ENCODE data around the gene ATL2.
A peak's percentile ranks its signal among the peaks of the same experiment; 100 is the strongest.
"Not testable (repeated sequence)": the region's sequence is repeated elsewhere in the genome, so short reads cannot be mapped to it uniquely, and the experiment has no call there.

ATL2 gene

GRCh38 chr2:38377050-38377828, at the start of gene ATL2:
Gene ATL2 (minus strand): TSS chr2:38377273. CDS start chr2:38377260, 13 bp downstream.
- peak; percentile 90 to 91 for DNase-seq

DNA sequence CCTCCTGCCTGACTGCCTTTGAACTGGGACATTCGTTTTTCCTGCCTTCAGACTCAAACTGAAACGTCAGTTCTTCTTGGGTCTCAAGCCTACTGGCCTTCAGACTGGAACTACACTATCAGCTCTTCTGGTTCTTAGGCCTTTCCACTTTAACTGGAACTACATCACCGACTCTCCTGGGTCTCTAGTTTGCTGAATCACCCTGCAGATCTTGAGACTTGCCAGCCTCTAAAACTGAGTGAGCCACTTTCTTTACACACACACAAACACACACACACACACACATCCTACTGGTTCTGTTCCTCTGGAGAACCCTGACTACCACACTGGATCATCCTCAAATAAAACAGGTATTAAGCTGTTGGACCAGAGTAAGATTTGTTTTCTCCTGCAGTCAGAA, 46.7 kb upstream of the ATL2 start:
- no peak for DNase-seq

DNA sequence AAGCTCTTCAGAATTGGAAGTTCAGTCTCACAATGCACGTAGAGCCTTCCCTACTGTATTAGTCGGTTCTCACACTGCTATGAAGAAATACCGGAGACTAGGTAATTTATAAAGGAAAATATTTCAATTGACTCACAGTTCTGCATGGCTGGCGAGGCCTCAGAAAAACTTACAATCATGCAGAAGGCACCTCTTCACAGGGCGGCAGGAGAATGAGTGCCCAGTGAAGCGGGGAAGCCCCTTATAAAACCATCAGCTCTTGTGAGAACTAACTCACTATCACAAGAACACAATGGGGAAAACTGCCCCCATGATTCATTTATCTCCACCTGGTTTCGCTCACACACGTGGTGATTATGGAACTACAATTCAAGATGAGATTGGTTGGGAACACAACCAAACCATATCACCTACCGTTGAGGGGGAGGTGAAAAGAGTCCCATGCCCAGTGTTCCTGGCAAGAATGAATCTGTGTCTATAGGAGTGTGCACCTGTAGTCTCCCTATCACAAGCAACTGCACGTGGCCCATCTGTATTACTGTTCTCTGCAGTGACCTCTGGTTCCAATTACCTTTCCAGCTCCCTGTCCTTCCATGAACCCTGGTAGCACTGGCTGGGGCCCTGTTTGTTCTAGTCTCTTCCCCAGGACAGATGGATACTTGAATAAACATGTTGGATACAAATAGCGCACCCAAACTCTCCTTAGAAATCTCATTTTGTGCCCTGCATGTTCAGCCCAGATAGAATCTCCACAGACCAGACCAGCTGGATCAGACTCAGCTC, 44.4 kb upstream of the ATL2 start:
- DNase-seq = no peak

- no peak for DNase-seq
Measured at GRCh38 chr2:38419499-38419898, 42.4 kb upstream of the ATL2 start.

GRCh38 chr2:38418735-38419134, 41.7 kb upstream of the ATL2 start:
- DNase-seq = no peak

GRCh38 chr2:38417745-38418689, 40.9 kb upstream of the ATL2 start:
- DNase-seq = no peak

- no peak for DNase-seq
Measured at GRCh38 chr2:38416296-38417036, 39.4 kb upstream of the ATL2 start.

DNA sequence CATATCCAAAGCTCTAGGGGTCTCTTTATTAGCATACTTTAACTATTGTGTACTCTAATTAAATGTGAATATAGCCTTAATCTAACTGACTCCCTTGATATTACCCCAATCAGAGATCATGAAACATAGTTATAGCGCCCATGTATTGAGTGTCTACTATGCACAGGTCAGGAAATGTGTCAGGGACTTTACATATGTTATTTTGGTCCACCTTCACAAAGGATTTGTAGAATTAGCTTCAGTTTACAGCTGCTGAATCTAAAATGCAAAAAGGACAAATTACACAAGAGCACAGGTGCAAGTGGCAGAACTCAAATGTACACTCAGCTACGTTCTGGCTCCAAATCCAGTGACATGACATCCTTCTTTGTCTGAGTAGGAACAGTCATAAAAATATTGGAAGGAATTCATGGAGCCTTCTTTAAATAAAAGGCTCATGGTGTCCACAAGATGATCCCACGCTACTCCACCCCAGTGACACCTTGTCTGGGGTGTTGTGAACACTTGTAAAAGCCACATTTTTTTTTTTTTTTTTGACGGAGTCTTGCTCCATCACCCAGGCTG, 38.7 kb upstream of the ATL2 start:
- no peak for DNase-seq

DNA sequence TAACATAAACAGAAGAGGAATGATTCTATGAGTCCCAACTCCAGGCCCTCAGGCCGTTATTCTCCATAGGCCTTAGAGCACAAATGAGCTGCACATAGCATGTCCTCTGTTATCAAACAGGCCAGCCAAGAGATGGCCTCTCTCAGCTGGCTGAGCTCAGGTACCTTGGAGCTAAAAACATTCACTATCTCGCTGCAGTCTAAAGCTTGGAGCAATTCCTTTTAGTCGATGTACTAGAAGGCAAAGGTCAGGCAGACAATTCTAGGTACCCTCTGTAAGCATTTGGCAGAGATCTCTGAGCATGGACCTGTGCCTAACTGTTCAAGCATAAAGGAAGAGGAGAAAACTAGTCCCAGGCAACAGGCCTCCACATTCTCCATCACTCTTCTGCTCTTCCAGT, 38.0 kb upstream of the ATL2 start:
- no peak for DNase-seq

DNA sequence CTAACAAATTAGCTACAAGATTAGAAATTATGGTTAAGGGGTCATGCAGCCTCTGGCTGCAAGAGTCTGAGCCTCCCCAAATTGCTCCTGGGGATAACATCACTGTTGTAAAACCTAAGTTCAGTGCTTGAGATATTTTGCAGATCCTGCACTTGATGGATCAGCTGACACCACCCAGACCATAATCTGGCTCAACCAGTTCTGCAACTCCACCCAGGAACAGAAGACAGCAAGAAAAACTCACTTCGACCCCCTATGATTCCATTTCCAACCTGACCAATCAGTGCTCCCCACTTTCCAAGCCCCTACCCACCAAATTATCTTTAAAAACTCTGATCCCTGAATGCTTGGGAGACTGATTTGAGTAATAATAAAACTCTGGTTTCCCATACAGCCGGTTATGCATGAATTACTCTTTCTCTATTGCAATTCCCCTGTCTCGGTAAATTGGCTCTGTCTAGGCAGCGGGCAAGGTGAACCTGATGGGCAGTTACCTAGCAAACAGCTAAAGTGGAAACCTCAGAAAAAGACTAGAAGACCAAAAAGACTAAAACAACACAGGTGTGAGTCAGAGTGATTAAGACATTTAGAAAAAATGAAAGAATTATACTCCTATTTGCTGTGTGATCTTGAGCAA, 35.3 kb upstream of the ATL2 start:
- DNase-seq = not testable (repeated sequence)

DNA sequence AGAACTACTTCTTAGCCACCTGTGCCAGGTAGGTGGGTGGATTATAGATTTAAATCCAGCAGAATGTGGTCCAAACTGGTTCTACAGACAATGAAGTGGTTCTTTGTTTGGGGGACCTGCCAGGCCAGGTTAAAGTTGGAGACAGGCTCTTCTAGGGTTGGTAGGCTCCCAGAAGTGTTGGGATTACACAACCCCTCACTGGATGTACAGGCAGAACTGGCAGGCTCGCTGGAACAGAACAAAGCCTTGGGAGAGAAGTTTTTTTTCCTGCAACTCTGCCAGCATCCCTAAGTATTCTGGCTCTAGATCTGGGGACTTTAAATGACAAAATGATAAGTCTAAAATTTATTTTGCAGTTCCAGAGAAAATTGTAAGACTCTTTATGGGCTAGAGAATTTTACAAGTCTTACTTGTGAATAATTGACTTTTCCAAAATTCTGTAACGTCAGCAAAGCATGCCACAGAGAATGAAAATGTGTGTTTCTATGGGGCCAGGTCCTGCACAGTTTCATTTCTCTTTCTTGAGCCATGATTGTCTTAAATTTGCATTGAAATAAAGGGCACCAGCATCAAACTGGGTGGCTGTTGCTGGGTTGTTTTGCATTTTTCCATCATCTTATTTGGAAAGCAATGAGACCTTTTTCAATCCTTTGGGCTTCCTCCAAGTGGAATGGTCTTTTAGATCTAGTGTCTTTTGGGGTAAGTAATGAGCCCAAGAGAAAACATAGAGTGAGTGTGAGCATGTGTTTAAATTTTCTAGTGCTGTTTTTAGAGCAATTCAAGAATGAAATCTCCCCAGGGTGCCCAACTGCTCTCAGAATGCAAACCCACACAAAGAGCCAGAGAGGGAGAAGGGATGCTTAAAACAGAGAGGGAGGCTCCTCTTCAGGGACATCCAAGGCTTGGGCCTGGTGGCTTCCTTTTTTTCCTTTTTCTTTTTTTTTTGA, 32.4 kb upstream of the ATL2 start:
- DNase-seq = no peak

- no peak for DNase-seq
Measured at GRCh38 chr2:38407111-38407682, 30.1 kb upstream of the ATL2 start.

DNA sequence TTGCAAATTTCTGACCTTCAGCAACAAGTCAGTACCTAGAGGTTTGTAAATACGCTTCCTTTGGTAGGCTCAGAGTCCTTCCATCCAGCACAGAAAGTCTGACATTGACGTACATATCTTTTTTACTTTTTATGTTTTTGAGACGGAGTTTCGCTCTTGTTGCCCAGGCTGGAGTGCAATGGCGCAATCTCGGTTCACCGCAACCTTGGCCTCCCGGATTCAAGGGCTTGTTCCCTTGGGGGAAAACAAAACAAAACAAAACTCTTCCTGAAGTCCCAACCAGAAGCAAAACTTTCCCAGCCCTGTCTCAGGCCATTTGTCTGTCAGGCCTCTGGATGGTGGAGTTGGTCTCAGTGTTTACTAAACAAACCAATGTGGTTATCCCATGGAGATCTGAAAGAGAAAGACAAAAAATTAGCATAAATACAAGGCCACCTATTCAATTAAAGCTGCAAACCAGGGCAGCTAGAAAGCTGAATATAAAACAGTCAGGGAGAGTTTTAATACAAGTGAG, 29.6 kb upstream of the ATL2 start:
- no peak for DNase-seq

DNA sequence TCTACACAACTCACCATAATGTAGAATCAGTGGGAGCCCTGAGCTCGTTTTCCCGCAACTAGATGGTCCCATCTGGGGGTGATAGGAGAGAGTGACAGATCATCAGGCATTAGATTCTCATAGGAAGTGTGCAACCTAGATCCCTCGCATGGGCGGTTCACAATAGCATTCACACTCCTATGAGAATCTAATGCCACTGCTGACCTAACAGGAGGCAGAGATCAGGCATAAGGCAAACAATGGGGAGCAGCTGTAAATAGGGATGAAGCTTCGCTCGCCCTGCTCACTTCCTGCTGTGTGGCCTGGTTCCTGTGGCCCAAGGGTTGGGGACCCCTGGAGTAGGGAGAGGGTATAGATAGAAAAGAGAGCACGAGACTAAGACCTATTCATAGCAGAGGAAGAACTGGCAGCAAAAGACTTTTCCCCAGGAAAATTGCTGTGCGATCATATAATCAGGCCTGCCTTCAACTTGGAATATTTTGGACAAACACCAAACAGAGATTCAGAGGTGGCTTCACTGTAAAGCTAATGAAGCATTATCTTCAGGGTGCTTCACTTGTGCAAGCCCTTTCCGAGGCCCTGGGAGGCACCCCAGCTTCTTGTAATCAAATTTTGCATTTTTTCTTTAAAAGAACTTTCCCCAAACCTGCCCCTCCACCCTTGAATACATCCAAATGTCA, 29.0 kb upstream of the ATL2 start:
- DNase-seq = no peak

GRCh38 chr2:38400513-38400912, 23.4 kb upstream of the ATL2 start:
- DNase-seq = no peak

GRCh38 chr2:38398739-38399138, 21.7 kb upstream of the ATL2 start:
- DNase-seq = no peak

GRCh38 chr2:38394903-38395341, 17.8 kb upstream of the ATL2 start:
- no peak for DNase-seq

- no peak for DNase-seq
Measured at GRCh38 chr2:38394041-38394440, 17.0 kb upstream of the ATL2 start.

DNA sequence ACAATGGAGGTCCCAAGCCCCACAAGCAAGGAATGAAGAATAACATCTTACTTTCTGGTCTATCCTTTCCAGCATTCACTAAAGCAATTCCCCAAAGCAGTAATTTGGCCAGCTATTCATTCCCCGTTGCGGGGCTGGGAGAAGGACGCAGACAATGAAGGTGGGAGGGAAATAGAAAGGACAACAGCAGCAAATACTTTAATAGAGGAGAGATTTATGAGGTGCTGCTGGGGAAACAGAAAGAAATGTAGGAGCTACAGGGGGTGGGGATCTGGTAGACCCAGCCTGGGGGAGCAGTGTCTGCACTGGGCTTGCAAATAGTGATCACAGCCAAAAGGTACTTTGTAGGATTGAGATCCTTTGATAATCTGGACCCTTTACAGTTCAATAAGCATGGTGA, 13.9 kb upstream of the ATL2 start:
- DNase-seq = no peak

All from activated CD4-positive, alpha-beta T cell treated with anti-CD3 and anti-CD28 coated beads for 4 hours (primary cell).